Coronary artery (tissue), 2 donors: ENCODE measurements around the gene DTNB.

ENCODE experiments used
- DNase-seq: peaks from one replicate; pipeline ENCODE4 v3.0.0-alpha.2; 2017; ENCODE audit warnings: low spot score
- H3K27ac ChIP-seq, 2 donors: fragments of 200-600 bp; sonication (generic); one replicate each; pipeline ENCODE4 v1.5.1; 2016 to 2019
- H3K4me3 ChIP-seq: fragments of 200-600 bp; sonication (generic); 2 replicates; pipeline ENCODE4 v1.5.1; 2016; ENCODE audit warnings: mild to moderate bottlenecking, moderate library complexity
- TF ChIP-seq, protein P1 (sequence below): fragments of 200-600 bp; sonication (generic); IDR thresholded peaks from one replicate; pipeline ENCODE4 v1.5.1; 2019; ENCODE audit warnings: antibody characterized with exemption

Gene DTNB

DNA sequence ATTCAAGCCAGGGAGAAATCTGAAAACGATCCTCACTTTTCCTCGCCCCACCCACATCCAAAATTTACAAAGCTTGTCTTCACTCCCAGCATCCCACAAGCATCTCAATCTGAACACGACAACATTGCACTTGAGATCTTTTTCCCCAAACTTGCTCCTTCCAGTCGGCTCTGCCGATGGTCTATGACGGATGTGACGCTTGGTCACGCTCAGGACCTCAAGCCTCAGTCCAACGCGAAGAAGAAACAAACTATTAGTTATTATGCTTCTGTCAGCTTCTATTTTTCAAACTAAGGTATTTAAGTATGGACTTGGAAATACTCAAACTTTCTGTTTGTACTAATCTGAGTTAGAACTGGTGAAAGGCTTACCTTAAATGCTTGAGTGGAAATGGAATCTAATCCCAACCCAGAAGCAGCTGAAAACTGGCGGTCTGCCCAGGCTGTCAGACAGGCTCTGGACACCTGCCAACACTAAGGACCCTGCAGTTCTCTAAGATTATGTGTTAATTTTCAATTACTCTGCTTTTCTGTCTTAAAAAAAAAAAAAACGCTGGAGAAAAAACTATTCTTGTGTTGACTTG lies 199.5 kb downstream of the DTNB start:
- TF ChIP-seq, protein P1, sequence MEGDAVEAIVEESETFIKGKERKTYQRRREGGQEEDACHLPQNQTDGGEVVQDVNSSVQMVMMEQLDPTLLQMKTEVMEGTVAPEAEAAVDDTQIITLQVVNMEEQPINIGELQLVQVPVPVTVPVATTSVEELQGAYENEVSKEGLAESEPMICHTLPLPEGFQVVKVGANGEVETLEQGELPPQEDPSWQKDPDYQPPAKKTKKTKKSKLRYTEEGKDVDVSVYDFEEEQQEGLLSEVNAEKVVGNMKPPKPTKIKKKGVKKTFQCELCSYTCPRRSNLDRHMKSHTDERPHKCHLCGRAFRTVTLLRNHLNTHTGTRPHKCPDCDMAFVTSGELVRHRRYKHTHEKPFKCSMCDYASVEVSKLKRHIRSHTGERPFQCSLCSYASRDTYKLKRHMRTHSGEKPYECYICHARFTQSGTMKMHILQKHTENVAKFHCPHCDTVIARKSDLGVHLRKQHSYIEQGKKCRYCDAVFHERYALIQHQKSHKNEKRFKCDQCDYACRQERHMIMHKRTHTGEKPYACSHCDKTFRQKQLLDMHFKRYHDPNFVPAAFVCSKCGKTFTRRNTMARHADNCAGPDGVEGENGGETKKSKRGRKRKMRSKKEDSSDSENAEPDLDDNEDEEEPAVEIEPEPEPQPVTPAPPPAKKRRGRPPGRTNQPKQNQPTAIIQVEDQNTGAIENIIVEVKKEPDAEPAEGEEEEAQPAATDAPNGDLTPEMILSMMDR = no peak
- Histone ChIP-seq H3K4me3 (no peak overlapping the region), H3K27ac (no peak overlapping the region)
- no peak for DNase-seq

DNA sequence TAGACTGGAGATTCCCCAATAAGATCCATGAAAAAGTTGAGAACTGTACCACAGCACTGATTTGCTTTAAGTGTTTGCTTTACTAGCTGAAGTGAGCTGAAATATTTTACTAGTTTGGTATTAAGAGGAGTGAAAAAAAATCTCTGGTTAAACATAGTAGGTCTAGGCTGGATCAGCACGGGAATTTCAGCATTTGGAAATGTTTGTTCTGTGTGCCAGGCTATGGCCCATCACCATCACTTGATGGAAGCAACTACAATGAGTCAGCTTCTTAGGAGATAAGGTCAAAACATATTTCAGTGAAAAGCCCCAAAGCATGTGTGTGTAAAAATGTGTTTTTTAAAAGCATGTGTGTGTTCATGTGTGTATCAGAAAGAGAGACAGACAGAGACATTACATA lies 200.2 kb downstream of the DTNB start:
- DNase-seq = no peak
- TF ChIP-seq, protein P1 = no peak
- no peak overlapping the region for H3K4me3 ChIP-seq
- no peak overlapping the region for H3K27ac ChIP-seq

DNA sequence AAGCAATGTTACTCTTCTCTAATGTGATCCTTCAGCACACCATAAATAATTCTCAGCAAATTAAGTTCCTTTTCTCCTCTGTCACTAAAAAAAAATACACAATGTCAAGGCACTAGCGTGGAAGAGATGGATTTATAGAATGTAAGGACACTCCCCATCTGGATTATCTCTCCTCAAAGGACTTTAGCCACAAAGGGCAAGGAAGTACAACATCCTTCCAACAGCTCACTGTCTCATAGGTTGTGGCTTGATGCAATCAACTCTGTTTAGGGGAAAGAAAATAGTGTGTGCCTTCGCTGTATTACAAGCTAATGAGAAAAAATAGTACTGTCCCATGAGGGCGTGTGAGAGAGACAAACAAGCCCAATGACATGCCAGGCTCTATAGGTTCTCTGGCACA lies 202.6 kb downstream of the DTNB start:
- Histone ChIP-seq H3K4me3 (no peak overlapping the region), H3K27ac (no peak overlapping the region)
- DNase-seq = no peak
- TF ChIP-seq, protein P1 = no peak

DNA sequence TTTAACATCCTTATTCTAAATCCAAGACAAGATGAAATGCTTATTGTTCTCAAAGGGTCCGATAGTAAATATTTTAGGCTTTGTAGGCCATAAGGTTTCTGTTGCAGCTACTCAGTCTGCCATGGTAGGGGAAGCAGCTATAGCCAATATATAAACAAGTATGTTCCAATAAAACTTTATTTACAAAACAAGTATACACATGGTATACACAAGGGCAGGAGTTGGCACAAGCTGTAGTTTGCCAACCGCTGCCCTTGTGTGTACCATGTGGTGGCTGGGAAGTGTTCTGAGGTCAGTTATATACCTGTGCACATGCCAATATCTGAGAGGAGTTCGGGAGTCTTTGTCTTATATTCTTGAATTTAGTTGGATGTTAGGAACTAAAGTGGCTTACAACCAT lies 205.6 kb downstream of the DTNB start:
- DNase-seq = no peak

DNA sequence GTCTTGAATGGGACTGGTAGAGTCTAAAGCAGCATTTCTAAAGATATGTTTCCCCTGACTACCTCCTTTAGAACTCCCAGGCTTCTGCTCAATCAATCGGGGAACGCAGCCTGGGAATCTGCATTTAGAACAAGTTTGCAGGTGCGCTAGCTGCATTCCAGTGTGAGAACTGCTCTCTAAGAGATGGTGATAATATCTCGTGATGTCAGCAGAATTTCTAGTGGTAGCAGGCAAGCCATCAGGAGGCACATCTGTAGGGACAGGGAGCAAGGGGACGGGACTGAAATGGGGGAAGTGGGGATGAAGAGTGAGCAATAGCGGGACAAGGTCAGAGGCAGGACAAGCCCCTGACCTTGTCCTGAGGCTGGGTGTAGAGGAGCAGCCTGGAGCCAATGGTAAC lies 211.4 kb downstream of the DTNB start:
- no peak for DNase-seq
- H3K4me3 ChIP-seq = no peak overlapping the region
- TF ChIP-seq, protein P1 = no peak
- H3K27ac ChIP-seq = no peak overlapping the region

More for the DNA sequence above, 205.6 kb downstream of the DTNB start:
- no peak overlapping the region for H3K4me3 ChIP-seq
- TF ChIP-seq, protein P1 = no peak
- no peak overlapping the region for H3K27ac ChIP-seq

DNA sequence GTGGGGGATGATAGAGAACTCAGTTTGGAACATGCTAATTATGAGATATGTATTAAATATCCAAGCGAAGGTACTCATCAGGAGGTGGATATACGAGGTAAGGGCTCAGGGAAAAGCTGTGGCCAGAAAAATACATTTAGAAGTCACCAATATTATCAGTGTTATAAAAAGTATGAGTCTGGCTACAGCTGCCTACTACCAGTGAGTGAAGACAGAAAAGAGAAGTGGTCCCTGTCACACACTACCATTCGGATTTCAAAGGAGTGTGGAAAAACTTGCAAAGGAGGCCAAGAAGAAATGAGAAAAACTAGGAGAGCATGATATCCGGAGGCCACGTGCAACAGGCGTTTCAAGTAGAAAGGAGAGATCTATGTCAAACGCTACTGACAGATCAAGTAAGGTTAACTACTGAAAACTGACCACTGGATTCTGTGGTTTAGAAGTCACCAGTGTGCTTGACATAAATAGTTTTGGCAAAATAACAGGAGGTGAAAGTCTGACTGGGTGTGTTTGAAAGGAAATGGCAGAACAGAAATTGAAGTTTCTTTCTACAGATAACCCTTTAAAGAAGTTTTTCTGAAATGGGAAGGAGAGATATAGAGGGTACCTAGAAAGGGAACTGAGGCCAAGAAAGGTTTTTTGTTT lies 213.0 kb downstream of the DTNB start:
- Histone ChIP-seq H3K4me3 (no peak overlapping the region), H3K27ac (no peak overlapping the region)
- DNase-seq = no peak
- TF ChIP-seq, protein P1 = no peak
